ENCODE measurements around the gene FAAP24.

DNA sequence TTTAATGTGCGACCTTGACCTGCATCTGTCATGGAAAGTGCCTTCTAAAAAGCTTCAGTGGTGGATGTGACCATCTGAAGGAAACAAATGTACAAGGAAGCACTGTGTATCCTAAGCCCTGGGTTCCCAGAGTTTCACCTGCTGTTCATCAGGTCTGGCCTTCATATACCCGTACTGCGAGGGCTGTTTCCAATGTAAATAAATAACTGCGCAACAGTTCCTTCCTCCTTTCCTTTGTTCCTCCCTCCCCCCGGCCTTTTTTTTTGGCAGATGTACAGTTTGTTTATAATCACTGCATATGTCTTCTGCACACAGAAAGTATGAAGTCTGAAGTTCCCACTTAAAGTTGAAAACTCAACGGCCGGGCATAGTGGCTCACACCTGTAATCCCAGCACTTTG is 5.2 kb downstream of the FAAP24 start:
- TF ChIP-seq, protein P1, sequence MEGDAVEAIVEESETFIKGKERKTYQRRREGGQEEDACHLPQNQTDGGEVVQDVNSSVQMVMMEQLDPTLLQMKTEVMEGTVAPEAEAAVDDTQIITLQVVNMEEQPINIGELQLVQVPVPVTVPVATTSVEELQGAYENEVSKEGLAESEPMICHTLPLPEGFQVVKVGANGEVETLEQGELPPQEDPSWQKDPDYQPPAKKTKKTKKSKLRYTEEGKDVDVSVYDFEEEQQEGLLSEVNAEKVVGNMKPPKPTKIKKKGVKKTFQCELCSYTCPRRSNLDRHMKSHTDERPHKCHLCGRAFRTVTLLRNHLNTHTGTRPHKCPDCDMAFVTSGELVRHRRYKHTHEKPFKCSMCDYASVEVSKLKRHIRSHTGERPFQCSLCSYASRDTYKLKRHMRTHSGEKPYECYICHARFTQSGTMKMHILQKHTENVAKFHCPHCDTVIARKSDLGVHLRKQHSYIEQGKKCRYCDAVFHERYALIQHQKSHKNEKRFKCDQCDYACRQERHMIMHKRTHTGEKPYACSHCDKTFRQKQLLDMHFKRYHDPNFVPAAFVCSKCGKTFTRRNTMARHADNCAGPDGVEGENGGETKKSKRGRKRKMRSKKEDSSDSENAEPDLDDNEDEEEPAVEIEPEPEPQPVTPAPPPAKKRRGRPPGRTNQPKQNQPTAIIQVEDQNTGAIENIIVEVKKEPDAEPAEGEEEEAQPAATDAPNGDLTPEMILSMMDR (IDR thresholded peaks at IDR 0.05): no peak
- no peak for TF ChIP-seq POLR2A (IDR thresholded peaks at IDR 0.05)

All from transverse colon (tissue), 3 donors.